ENCODE data around the gene CSGALNACT2.

The CSGALNACT2 gene

GRCh38 chr10:43120929-43121314, 17.3 kb upstream of the CSGALNACT2 start:
- H3K27ac ChIP-seq (ENCODE audit: low read length), result peak overlapping the region; percentile 67
- H3K9me3 ChIP-seq (ENCODE audit: insufficient read depth, low read length), result no peaks in the 10 kb centered on the region
- TF ChIP-seq CTCF (IDR thresholded peaks at IDR 0.05; ENCODE audit: low read depth, low read length) (no peak), EZH2phosphoT487 (IDR thresholded peaks at IDR 0.05; ENCODE audit: low read depth) (no peak)
- no peaks in the 10 kb centered on the region for H3K36me3 ChIP-seq (replicated peaks; ENCODE audit: low read depth, low read length)
- H3K9ac ChIP-seq (ENCODE audit: low read length), result peak overlapping the region; percentile 59
- H2AFZ ChIP-seq (ENCODE audit: low read depth, low read length), result peak overlapping the region; percentile 31; the same call in 1 of the 2 replicates
- H4K20me1 ChIP-seq (ENCODE audit: insufficient read depth, low read length), result no peaks in the 10 kb centered on the region
- H3K27me3 ChIP-seq (ENCODE audit: low read depth, low read length), result no peaks in the 10 kb centered on the region
- no peaks in the 10 kb centered on the region for H3K79me2 ChIP-seq (ENCODE audit: low read length)
- peaks cover 21% of the 10 kb centered on the region for H3K4me1 ChIP-seq (ENCODE audit: low read length)
- peak overlapping the region; percentile 81 for H3K4me2 ChIP-seq (ENCODE audit: low read length)
- H3K4me3 ChIP-seq (ENCODE audit: low read length), result peak overlapping the region; percentile 12; the same call in 1 of the 2 replicates

- H3K27me3 ChIP-seq (ENCODE audit: low read depth, low read length), result no peaks in the 10 kb centered on the region
- H2AFZ ChIP-seq (ENCODE audit: low read depth, low read length), result 0 out of 2 replicates have a peak overlapping the region, but pooled peaks have one; percentile 31
- no peaks in the 10 kb centered on the region for H4K20me1 ChIP-seq (ENCODE audit: insufficient read depth, low read length)
- H3K9ac ChIP-seq (ENCODE audit: low read length), result no peak overlapping the region
- peak overlapping the region; percentile 12; the same call in 1 of the 2 replicates for H3K4me3 ChIP-seq (ENCODE audit: low read length)
- H3K27ac ChIP-seq (ENCODE audit: low read length), result peak overlapping the region; percentile 67
- peak overlapping the region; percentile 81 for H3K4me2 ChIP-seq (ENCODE audit: low read length)
- H3K4me1 ChIP-seq (ENCODE audit: low read length), result peaks cover 22% of the 10 kb centered on the region
- H3K79me2 ChIP-seq (ENCODE audit: low read length), result no peaks in the 10 kb centered on the region
- TF ChIP-seq CTCF (IDR thresholded peaks at IDR 0.05; ENCODE audit: low read depth, low read length) (no peak), EZH2phosphoT487 (IDR thresholded peaks at IDR 0.05; ENCODE audit: low read depth) (no peak)
- H3K36me3 ChIP-seq (replicated peaks; ENCODE audit: low read depth, low read length), result no peaks in the 10 kb centered on the region
- no peaks in the 10 kb centered on the region for H3K9me3 ChIP-seq (ENCODE audit: insufficient read depth, low read length)
Measured at GRCh38 chr10:43121444-43121843, 16.8 kb upstream of the CSGALNACT2 start.

- no peak overlapping the region for H2AFZ ChIP-seq (ENCODE audit: low read depth, low read length)
- no peaks in the 10 kb centered on the region for H3K27me3 ChIP-seq (ENCODE audit: low read depth, low read length)
- no peak overlapping the region for H3K9ac ChIP-seq (ENCODE audit: low read length)
- no peak for TF ChIP-seq EZH2phosphoT487 (IDR thresholded peaks at IDR 0.05; ENCODE audit: low read depth)
- no peaks in the 10 kb centered on the region for H3K9me3 ChIP-seq (ENCODE audit: insufficient read depth, low read length)
- peaks cover 28% of the 10 kb centered on the region for H3K4me1 ChIP-seq (ENCODE audit: low read length)
- H3K27ac ChIP-seq (ENCODE audit: low read length), result no peak overlapping the region
- no peak overlapping the region for H3K4me3 ChIP-seq (ENCODE audit: low read length)
- no peaks in the 10 kb centered on the region for H3K36me3 ChIP-seq (replicated peaks; ENCODE audit: low read depth, low read length)
- H4K20me1 ChIP-seq (ENCODE audit: insufficient read depth, low read length), result no peaks in the 10 kb centered on the region
- H3K4me2 ChIP-seq (ENCODE audit: low read length), result no peak overlapping the region
- H3K79me2 ChIP-seq (ENCODE audit: low read length), result no peaks in the 10 kb centered on the region
Measured at GRCh38 chr10:43122096-43122495, 16.1 kb upstream of the CSGALNACT2 start.

GRCh38 chr10:43122826-43123225, 15.4 kb upstream of the CSGALNACT2 start:
- no peak overlapping the region for H2AFZ ChIP-seq (ENCODE audit: low read depth, low read length)
- no peak for TF ChIP-seq EZH2phosphoT487 (IDR thresholded peaks at IDR 0.05; ENCODE audit: low read depth)
- TF ChIP-seq CTCF (IDR thresholded peaks at IDR 0.05; ENCODE audit: low read depth, low read length), result no peak
- H3K9me3 ChIP-seq (ENCODE audit: insufficient read depth, low read length), result no peaks in the 10 kb centered on the region
- peaks cover 35% of the 10 kb centered on the region for H3K4me1 ChIP-seq (ENCODE audit: low read length)
- no peak overlapping the region for H3K4me3 ChIP-seq (ENCODE audit: low read length)
- H3K79me2 ChIP-seq (ENCODE audit: low read length), result no peaks in the 10 kb centered on the region
- H3K36me3 ChIP-seq (replicated peaks; ENCODE audit: low read depth, low read length), result no peaks in the 10 kb centered on the region
- no peak overlapping the region for H3K9ac ChIP-seq (ENCODE audit: low read length)
- H4K20me1 ChIP-seq (ENCODE audit: insufficient read depth, low read length), result no peaks in the 10 kb centered on the region
- H3K27ac ChIP-seq (ENCODE audit: low read length), result no peak overlapping the region
- H3K27me3 ChIP-seq (ENCODE audit: low read depth, low read length), result 0 out of 2 replicates have a peak, but pooled peaks cover 3% of the 10 kb centered on the region
- no peak overlapping the region for H3K4me2 ChIP-seq (ENCODE audit: low read length)

Data from OCI-LY3 (cell line).